NCI-H524 (cell line): ENCODE measurements around the gene ZNF423.

Experiments used
- DNase-seq, 2 experiments: peaks; one replicate each; lab custom pipeline; 2025; lab: John Stamatoyannopoulos, UW

The ZNF423 gene

GRCh38 chr16:49826515-49826914, 29.4 kb downstream of the ZNF423 start:
- no peak for DNase-seq

- no peak for DNase-seq
Measured at GRCh38 chr16:49825041-49825440, 30.9 kb downstream of the ZNF423 start.

- peak; percentile 41 to 45 for DNase-seq
Measured at GRCh38 chr16:49824593-49824992, 31.3 kb downstream of the ZNF423 start.

GRCh38 chr16:49822649-49823370, 33.1 kb downstream of the ZNF423 start:
- DNase-seq, result peak in 1 of 2 experiments; percentile 37

GRCh38 chr16:49821614-49822282, 34.2 kb downstream of the ZNF423 start:
- DNase-seq, result no peak

- no peak for DNase-seq
Measured at GRCh38 chr16:49821156-49821555, 34.8 kb downstream of the ZNF423 start.

DNA sequence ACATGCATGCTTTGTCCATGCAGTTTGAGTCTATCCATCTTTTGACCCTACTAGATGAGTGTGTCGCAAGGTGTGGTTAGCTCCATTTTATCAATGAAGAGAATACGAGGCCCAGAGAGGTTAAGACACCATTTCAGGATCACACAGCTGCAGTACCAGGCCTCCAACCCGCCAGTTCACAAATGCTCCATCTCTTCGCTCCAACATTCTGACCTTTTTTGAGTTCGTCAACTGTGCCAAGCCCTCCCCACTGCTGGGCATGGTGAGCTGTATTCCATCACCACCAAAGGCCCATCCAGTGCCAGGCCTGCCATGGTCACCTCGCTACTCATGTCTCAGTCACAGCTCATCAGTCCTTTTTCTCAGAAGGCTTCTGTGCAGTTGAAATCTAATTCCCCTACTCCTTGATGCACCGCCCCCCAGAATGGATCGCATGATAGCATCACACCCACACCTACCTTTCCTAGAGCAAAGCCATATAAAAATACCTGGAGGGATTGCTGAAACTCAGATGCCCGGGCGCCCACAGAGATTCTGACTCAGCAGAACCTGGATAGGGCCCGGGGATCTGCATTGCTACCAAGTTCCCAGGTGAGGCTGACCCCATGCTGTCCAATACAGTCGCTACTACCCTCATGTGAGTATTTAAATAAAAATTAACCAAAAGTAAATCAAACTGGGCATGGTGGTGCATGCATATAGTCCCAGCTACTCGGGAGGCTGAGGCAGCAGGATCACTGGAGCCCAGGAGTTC, 38.0 kb downstream of the ZNF423 start:
- no peak for DNase-seq

GRCh38 chr16:49816875-49817274, 39.0 kb downstream of the ZNF423 start:
- no peak for DNase-seq

GRCh38 chr16:49811644-49812334, 44.1 kb downstream of the ZNF423 start:
- DNase-seq, result peak; percentile 64 to 71

- DNase-seq, result peak; percentile 87 to 94
Measured at GRCh38 chr16:49810831-49811230, 45.1 kb downstream of the ZNF423 start.

- no peak for DNase-seq
Measured at GRCh38 chr16:49809561-49809960, 46.4 kb downstream of the ZNF423 start.

DNA sequence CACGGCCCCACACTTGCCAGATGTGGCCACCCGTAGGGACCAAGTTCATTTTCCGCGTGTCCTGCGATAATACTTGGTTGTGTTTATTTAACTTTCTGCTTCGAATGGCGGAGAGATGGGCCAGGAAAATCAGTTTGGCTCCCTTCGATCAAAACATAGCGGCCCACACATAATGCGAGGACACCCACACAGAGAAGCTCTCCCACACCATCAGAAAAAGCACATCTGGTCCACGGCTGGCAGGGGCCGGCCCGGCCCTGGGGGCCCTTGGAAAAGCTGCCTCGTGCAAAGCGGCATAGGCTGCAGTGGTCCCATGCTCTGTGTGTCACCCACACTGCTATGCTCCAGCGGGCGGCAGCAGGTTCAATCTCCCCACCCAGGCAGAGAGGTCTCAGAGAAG, 46.9 kb downstream of the ZNF423 start:
- peak in 1 of 2 experiments; percentile 23 for DNase-seq

DNA sequence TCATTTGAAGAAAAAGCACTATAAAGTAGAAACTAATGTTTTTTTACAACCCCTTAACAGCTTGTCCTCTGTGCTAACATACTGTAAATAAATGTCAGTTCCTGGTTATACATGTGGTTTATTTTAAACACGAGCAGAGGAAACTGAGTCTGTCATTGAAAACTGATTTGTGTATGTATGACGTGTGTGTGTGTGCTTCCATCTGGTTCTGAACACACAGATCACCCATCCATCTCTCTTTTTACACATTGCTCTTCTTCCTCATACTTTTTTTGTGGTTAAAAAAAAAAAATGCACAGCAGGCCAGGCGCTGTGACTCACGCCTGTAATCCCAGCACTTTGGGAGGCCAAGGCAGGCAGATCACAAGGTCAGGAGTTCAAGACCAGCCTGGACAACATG, 49.5 kb downstream of the ZNF423 start:
- no peak for DNase-seq

- DNase-seq, result no peak
Measured at GRCh38 chr16:49801290-49801689, 54.6 kb downstream of the ZNF423 start.

DNA sequence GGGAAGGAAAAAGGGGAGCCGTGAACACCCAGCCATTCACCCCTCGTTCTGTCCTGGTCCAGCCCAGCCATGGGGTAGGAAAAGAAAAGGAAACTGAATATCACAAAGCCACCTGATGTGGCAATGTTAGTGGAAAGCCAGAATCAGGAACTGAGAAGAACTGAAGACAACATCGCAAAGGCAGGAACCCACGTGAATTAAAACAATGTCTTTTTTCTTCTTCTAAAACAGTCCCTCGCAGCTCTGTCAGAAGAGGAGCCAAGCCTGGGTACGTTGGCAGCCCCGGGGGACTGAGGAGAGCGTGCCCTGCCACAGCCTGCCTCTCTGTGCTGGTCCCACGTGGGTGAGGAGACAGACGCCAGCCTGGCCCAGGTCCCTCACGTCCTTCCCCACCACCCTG, 55.0 kb downstream of the ZNF423 start:
- no peak for DNase-seq

DNA sequence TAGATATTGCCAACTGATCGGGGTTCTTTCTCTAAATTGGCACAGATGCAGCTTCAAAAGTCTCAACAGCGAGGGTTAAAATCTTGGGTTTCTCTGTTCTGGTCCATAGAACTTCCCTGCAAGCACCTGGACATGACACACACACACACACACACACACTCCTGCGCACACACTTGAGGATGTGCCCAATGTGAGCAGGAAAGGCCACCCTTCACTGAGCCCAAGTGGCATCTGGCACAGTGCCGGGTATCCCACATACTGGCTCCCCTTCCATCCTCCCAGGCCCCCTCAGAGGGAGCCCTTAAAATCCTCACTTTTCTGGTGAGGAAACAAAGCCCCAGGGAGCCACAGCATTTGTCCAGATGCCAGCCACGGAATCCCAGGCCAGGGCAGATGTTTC, 55.5 kb downstream of the ZNF423 start:
- no peak for DNase-seq

DNA sequence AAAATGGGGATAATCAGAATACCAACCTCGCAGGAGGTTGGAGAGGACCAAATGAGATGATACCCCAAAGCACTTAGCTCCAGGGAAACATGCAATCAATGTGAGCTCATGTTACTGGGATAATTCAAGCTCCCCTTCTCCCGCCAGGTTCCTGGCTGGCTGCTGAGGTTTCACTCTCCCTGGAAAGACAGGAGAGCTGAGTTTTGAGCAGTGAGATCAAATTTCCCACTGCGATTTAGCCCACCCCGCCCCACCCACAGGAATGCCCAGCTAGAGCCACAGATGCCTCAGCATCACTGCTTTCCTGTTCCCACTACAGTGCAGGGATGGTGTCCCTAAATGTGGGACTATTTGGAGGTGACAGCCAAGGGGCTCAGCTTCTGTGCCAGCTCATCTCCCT, 56.7 kb downstream of the ZNF423 start:
- DNase-seq, result peak; percentile 53 to 84

- peak in 1 of 2 experiments; percentile 46 for DNase-seq
Measured at GRCh38 chr16:49795513-49795912, 60.4 kb downstream of the ZNF423 start.

- DNase-seq, result no peak
Measured at GRCh38 chr16:49793244-49793643, 62.7 kb downstream of the ZNF423 start.

- DNase-seq, result no peak
Measured at GRCh38 chr16:49789616-49790015, 66.3 kb downstream of the ZNF423 start.

GRCh38 chr16:49788986-49789385, 66.9 kb downstream of the ZNF423 start:
- DNase-seq, result no peak

- no peak for DNase-seq
Measured at GRCh38 chr16:49788572-49788971, 67.3 kb downstream of the ZNF423 start.
